ENCODE results near the gene ATP5IF1. TPM values are rescaled to one million over a fixed set of nuclear protein-coding genes. Genes with fewer than 3 reads are reported as not detected.

The ATP5IF1 gene
- total and polyA plus RNA-seq, 9 of the 15 experiments (the other 6 are each of a cell fraction or from before 2014, with no cell fraction given): 292 to 1,422 (median 388) TPM

GRCh38 chr1:28249013-28249865 lies 13.3 kb downstream of the ATP5IF1 start (continued):
- no peak for TF ChIP-seq MAFF (IDR thresholded peaks at IDR 0.05; ENCODE audit: low read length)
- no peak for TF ChIP-seq ZBTB9 (CRISPR knock-in tag; IDR thresholded peaks at IDR 0.05)
- TF ChIP-seq NKRF (IDR thresholded peaks at IDR 0.05; ENCODE audit: borderline replicate concordance): no peak
- TF ChIP-seq FOXK2 (conservative IDR thresholded peaks at IDR 0.05 in 1 of 2, IDR thresholded peaks at IDR 0.05 in 1 of 2; ENCODE audit: low read depth in 2 of 2): peak in 1 of 2 experiments; percentile 37; a peak in 1 of 4 replicates
- TF ChIP-seq UBTF (IDR thresholded peaks at IDR 0.05; ENCODE audit: borderline replicate concordance in 1 of 2, low read depth in 2 of 2, low read length in 2 of 2): no peak
- TF ChIP-seq RBFOX2 (IDR thresholded peaks at IDR 0.05; ENCODE audit: low read depth, low read length): peak; percentile 56
- TF ChIP-seq ZBTB2 (IDR thresholded peaks at IDR 0.05): no peak
- no peak for TF ChIP-seq GTF2A2 (tag; IDR thresholded peaks at IDR 0.05)
- TF ChIP-seq CREB1 (IDR thresholded peaks at IDR 0.05): no peak
- TF ChIP-seq CREB1 (CRISPR knock-in tag; IDR thresholded peaks at IDR 0.05): no peak
- no peak for TF ChIP-seq HDAC8 (tag; IDR thresholded peaks at IDR 0.05)
- TF ChIP-seq EZH2 (IDR thresholded peaks at IDR 0.05; ENCODE audit: borderline replicate concordance, low read depth, low read length): no peak
- TF ChIP-seq KLF1 (tag; IDR thresholded peaks at IDR 0.05): no peak
- TF ChIP-seq ZNF583 (CRISPR knock-in tag; IDR thresholded peaks at IDR 0.05): peak; percentile 74; the same call in 1 of the 2 replicates
- TF ChIP-seq XRCC4 (IDR thresholded peaks at IDR 0.05; ENCODE audit: extremely low read depth, insufficient read depth, insufficient read length): no peak
- no peak for TF ChIP-seq OTX1 (CRISPR knock-in tag; IDR thresholded peaks at IDR 0.05)
- TF ChIP-seq DMBX1 (CRISPR knock-in tag; IDR thresholded peaks at IDR 0.05; ENCODE audit: borderline replicate concordance): peak; percentile 73
- no peak for TF ChIP-seq ZNF347 (CRISPR knock-in tag; IDR thresholded peaks at IDR 0.05; ENCODE audit: low read depth)
- peak; percentile 86; the same call in 1 of the 2 replicates for TF ChIP-seq FOXJ2 (tag; IDR thresholded peaks at IDR 0.05)
- TF ChIP-seq SNAPC5 (CRISPR knock-in tag; IDR thresholded peaks at IDR 0.05): no peak

All from K562 (cell line).